ENCODE data around the gene BBS10. TPM values are rescaled to one million over a fixed set of nuclear protein-coding genes. Genes with fewer than 3 reads are reported as not detected.

BBS10 gene
- total RNA-seq, 4 donors from 2014 or later: 10.7 to 39.8 (median 19.6) TPM

DNA sequence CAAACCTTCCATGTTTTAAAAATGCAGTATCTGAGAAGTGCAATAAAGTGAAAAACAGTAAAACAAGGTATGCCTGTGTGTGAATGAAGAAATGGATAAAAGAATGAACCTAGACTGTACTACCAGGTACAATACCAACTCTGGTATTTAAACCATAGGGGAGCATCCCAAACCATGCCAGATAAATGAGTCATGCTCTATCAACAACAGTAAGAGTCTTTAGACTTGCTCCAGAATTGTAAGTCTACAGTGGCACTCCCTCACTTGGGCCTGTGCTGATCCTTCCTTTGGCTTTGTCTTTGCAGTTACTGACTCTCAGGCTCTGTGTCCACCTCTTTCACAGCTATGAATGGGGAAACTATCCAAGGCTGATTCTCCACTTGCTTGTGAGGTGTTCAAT is 38.1 kb downstream of the BBS10 start:
- TF ChIP-seq, protein P1, sequence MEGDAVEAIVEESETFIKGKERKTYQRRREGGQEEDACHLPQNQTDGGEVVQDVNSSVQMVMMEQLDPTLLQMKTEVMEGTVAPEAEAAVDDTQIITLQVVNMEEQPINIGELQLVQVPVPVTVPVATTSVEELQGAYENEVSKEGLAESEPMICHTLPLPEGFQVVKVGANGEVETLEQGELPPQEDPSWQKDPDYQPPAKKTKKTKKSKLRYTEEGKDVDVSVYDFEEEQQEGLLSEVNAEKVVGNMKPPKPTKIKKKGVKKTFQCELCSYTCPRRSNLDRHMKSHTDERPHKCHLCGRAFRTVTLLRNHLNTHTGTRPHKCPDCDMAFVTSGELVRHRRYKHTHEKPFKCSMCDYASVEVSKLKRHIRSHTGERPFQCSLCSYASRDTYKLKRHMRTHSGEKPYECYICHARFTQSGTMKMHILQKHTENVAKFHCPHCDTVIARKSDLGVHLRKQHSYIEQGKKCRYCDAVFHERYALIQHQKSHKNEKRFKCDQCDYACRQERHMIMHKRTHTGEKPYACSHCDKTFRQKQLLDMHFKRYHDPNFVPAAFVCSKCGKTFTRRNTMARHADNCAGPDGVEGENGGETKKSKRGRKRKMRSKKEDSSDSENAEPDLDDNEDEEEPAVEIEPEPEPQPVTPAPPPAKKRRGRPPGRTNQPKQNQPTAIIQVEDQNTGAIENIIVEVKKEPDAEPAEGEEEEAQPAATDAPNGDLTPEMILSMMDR (IDR thresholded peaks at IDR 0.05; ENCODE audit: low read depth): no peak

DNA sequence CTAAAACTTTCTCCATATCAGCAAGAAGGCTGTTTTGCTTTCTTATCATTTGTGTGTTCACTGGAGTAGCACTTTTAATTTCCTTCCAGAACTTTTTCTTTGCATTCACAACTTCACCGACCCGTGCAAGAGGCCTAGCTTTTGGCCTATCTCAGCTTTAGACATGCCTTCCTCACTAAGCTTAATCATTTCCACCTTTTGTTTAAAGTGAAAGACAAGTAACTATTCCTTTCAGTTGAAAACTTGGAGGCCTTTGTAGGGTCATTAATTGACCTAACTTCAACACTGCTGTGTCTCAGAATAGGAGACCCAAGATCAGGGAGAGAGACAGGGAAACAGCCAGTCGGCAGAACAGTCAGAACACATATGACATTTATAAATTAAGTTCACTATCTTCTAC is 39.3 kb downstream of the BBS10 start:
- TF ChIP-seq, protein P1 (IDR thresholded peaks at IDR 0.05; ENCODE audit: low read depth): no peak

DNA sequence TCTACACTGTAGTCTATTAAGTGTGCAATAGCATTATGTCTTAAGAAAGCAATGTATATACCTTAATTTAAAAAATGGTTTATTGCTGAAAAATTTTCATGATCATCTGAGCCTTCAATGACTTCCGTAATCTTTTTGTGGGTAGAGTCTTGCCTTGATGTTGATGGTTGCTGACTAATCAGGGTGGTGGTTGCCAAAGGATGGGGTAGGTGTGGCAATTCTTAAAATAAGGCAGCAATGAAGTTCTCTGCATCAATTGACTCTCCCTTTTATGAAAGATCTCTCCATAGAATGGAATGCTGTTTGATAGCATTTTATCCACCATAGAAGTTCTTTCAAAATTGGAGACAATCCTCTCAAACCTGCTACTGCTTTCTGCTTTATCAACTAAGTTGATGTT is 41.1 kb downstream of the BBS10 start:
- TF ChIP-seq, protein P1 (IDR thresholded peaks at IDR 0.05; ENCODE audit: low read depth): no peak

DNA sequence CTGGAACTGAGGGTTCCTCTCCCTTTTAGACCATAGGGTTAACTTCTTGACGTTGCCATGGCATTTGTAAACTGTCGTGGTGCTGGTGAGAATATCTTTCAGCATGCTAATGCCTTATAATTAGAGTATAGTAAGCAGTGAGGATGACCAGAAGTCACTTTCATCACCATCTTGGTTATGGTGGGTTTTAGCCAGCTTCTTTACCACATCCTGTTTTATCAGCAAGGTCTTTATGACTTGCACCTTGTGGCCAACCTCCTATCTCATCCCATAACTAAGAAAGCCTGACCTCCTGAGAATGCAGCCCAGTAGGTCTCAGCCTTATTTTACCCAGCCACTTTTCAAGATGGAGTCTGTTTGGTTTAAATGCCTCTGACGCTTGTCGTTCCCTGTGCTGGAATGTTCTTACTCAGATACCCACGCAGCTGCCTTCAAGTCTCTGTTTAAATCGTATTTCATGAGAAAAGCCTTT is 44.2 kb downstream of the BBS10 start:
- TF ChIP-seq, protein P1 (IDR thresholded peaks at IDR 0.05; ENCODE audit: low read depth): no peak

DNA sequence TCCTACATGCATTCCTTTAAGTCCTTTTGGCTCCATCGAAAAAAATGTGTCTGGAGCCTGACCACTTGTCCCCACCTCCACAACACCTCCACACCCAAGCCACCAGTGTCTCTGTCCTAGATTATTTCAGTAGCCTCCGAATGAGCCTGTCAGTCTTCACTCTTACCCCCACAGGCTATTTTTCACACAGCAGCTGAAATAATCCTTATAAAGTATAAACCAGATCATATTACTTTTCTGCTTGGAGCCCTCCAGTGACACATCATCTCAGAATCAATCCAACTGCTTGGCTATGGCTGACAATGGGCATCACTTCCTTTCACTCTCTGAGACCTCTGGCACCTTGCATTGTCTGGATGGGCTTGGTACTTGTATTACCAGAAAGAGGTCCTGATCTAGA is 44.9 kb downstream of the BBS10 start:
- TF ChIP-seq, protein P1 (IDR thresholded peaks at IDR 0.05; ENCODE audit: low read depth): no peak

DNA sequence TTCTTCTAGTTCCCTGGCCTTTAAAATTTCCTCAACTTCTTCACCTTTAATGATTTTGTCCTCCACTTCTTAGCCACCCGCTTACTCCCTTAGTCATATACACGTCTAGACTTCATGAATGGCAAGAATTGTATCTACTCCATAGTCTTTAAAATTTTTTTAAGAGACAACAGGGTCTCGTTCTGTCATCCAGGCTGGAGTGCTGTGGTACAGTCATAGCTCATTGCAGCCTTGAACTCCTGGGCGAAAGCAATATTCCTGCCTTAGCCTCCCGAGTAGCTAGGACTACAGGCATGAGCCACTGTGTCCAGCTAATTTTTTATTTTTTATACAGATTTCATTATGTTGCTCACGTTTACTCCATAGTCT is 47.9 kb downstream of the BBS10 start:
- TF ChIP-seq, protein P1 (IDR thresholded peaks at IDR 0.05; ENCODE audit: low read depth): no peak

DNA sequence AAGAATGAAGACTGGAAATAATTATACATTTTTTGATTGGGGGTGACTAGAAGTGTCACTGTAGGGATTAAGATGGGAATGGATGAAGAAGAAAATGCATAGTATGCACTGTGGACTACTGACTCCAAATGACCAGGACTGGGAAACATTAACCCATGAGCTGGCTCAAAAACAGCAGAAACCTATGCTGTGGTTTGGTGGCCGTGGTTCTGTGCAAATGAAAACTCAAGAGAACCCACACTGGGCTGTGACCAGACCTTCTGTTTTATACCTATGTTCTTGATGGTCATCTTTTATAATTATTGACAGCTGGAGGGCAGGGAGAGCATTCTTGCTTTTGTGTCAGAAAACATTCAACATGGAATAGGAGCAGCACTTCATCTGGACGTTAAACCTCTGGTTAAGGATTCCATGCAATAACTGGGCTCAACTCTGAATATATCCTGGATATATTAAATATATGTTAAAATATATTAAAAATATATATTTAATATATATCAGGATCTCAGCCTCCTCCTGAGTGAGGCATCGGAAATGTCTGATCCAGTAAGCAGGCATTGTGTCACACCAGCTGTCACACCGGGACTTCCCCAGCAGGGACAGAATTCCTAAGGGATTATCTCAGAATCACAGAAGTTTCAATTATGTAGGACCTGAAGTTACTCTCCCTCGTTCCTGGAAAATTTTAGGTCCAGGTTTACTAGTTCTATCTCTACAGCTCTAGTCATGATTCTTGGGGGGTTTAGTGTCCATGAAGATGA is 48.5 kb downstream of the BBS10 start:
- TF ChIP-seq, protein P1 (IDR thresholded peaks at IDR 0.05; ENCODE audit: low read depth): no peak

Small RNA genes within 50 kb of the gene (small RNA-seq; reads per million reads assigned to genes)
- not detected for gene RN7SKP172

Other genes with a start within 250 kb of the BBS10 start
- gene OSBPL8, start 211.4 kb upstream of the BBS10 start, total RNA-seq: 100 to 1,000 TPM in 2 of 4 donors, 10 to 100 TPM in 2; 83.6 to 131 (median 97.4) TPM